HUES48 (cell line): ENCODE data around the gene CHMP1A.
"Not testable (repeated sequence)": the region's sequence is repeated elsewhere in the genome, so short reads cannot be mapped to it uniquely, and the experiment has no call there.

Experiments
- H3K27ac ChIP-seq: one replicate; pipeline ENCODE4 v1.7.0; 2013; ENCODE audit warnings: low read depth, low read length, inconsistent platforms
- H3K27me3 ChIP-seq: 2 replicates; pipeline ENCODE4 v1.6.1; 2013; ENCODE audit warnings: mild to moderate bottlenecking, low read length; ENCODE audit not compliant: control insufficient read depth, insufficient read depth
- H3K36me3 ChIP-seq: 2 replicates; pipeline ENCODE4 v1.6.1; 2013; ENCODE audit warnings: low read length; ENCODE audit not compliant: control insufficient read depth, insufficient read depth
- H3K4me1 ChIP-seq: 2 replicates; pipeline ENCODE4 v1.6.1; 2013; ENCODE audit warnings: mild to moderate bottlenecking, low read length; ENCODE audit not compliant: control insufficient read depth, insufficient read depth
- H3K4me3 ChIP-seq: 2 replicates; pipeline ENCODE4 v1.5.1; 2013; ENCODE audit warnings: mild to moderate bottlenecking, low read depth, low read length
- H3K9ac ChIP-seq: 2 replicates; pipeline ENCODE4 v1.6.1; 2013; ENCODE audit warnings: mild to moderate bottlenecking, low read depth, low read length, moderate library complexity
- H3K9me3 ChIP-seq: 2 replicates; pipeline ENCODE4 v1.6.1; 2013; ENCODE audit warnings: low read length; ENCODE audit not compliant: control insufficient read depth, insufficient read depth

The CHMP1A gene

DNA sequence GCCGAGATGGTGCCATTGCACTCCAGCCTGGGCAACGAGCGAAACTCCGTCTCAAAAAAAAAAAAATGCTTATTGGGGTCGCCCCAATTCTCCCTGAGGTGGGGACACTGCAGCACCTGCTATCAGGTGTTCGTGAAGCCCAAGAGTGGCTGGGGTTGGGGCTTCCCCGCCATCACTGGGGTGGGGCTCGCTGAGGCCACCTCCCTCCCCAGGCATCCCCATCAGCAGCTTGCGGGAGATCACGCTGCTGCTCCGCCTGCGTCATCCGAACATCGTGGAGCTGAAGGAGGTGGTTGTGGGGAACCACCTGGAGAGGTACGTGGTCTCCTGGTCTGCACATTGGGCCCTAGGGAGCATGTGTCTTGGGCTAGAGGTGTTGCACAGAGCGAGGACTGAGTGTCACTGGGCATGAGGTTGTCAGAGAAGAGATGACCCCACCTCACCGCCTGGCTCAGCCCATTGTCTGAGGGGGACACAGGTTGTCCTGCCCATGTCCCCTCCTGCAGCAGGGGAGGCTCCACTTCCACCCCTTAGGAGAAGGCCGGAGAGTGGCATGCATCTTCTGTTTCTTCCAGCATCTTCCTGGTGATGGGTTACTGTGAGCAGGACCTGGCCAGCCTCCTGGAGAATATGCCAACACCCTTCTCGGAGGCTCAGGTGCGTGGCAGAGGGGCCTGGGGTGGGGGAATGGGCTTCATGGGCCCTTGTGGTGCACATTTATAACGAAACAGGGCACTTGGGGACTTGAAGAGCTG is 33.9 kb upstream of the CHMP1A start:
- Histone ChIP-seq H3K4me1 (no peaks in the 10 kb centered on the region; the same call in 1 of the 2 replicates), H3K4me3 (no peak overlapping the region), H3K36me3 (peaks cover 61% of the 10 kb centered on the region), H3K9ac (no peak overlapping the region), H3K27ac (no peak overlapping the region), H3K27me3 (no peaks in the 10 kb centered on the region), H3K9me3 (no peaks in the 10 kb centered on the region)

- Histone ChIP-seq H3K27me3 (no peaks in the 10 kb centered on the region), H3K27ac (no peak overlapping the region), H3K4me1 (no peaks in the 10 kb centered on the region; the same call in 1 of the 2 replicates), H3K9ac (no peak overlapping the region), H3K9me3 (peaks cover 5% of the 10 kb centered on the region), H3K4me3 (no peak overlapping the region), H3K36me3 (peaks cover 51% of the 10 kb centered on the region)
Measured at GRCh38 chr16:89690392-89690901, 32.9 kb upstream of the CHMP1A start.

DNA sequence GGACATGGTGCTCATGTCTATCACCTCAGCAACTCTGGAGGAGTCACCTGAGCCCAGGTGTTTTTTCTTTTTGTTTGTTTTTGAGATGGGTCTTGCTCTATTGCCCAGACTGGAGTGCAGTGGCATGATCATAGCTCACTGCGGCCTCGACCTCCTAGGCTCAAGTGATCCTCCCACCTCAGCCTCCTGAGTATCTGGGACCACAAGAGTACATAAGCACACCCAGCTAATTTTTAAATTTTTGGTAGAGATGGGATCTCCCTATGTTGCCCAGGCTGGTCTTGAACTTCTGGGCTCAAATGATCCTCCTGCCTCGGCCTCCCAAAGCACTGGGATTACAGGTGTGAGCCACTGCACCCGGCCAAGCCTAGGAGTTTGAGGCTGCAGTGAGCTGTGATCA is 32.1 kb upstream of the CHMP1A start:
- H3K9ac ChIP-seq, H3K4me1 ChIP-seq, H3K27me3 ChIP-seq, H3K27ac ChIP-seq, H3K9me3 ChIP-seq, H3K4me3 ChIP-seq: not testable (repeated sequence)
- H3K36me3 ChIP-seq = peaks cover 45% of the 10 kb centered on the region

GRCh38 chr16:89689142-89689541 is 31.6 kb upstream of the CHMP1A start:
- Histone ChIP-seq H3K27me3 (no peaks in the 10 kb centered on the region), H3K27ac (no peak overlapping the region), H3K9ac (no peak overlapping the region), H3K36me3 (peaks cover 43% of the 10 kb centered on the region), H3K4me3 (no peak overlapping the region), H3K4me1 (no peaks in the 10 kb centered on the region; the same call in 1 of the 2 replicates), H3K9me3 (peaks cover 14% of the 10 kb centered on the region)

DNA sequence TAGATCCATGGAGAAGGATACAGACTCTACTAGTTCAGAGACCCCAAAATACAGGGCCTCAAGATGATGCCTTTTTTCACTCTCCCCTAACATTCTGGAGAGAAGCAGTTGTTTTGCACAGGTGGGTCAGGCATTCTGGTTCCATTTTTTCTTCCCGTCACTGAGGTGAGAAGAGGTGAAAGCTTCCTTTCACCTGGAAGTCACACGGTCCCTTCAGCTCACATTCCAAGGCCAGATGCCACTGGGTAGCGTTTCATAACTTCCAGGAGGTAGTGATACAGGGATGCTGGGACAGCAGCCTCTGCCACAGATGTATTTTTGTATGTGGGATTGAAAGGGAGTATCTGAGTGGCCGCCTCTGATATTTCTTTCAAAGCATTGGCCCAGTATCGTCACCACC is 30.9 kb upstream of the CHMP1A start:
- Histone ChIP-seq H3K27me3 (no peaks in the 10 kb centered on the region), H3K4me1 (no peaks in the 10 kb centered on the region; the same call in 1 of the 2 replicates), H3K9me3 (peaks cover 17% of the 10 kb centered on the region), H3K9ac (no peak overlapping the region), H3K27ac (no peak overlapping the region), H3K4me3 (no peak overlapping the region), H3K36me3 (peaks cover 35% of the 10 kb centered on the region)

DNA sequence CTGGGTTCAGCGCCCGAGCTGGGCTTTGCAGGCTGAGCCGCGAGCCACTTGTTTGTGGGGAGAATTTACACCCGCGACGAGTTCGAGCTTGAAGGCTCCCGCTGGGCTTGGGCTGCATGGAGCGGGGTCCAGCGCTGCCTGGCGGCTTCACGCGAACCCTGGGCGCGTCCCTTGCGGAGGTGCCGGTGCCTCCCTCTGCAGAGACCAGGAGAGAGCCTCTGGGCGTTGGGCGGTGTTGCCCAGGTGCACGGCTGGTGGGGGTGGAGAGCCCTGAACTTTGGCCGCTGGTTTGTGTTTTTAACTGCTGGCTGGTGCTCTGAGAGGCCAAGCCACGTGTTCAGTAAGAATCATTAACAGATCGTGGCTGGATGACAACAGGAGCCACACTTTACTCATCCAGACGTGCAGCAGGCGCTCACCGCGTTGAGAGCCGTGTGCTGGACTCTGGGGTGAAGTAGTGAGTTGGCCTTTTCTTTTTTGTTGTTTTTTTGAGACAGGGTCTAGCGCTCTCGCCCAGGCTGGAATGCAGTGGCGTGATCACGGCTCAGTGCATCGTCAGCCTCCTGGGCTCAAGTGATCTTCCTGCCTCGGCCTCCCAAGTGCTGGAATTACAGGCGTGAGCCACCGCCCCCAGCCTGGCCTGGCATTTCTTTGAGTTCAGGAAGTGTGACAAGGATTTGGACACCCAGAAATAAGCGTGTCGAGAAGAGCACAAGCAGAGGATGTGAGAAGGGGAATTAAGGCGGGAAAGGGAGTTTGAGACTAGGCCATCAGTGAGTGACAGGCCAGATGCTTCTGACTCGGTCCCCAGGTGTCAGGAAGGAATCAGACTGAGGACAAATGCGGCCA is 29.8 kb upstream of the CHMP1A start:
- Histone ChIP-seq H3K4me1 (no peaks in the 10 kb centered on the region; the same call in 1 of the 2 replicates), H3K4me3 (peak overlapping the region; percentile 71), H3K9ac (peak overlapping the region; percentile 68), H3K36me3 (peaks cover 31% of the 10 kb centered on the region), H3K27ac (peak overlapping the region; percentile 94), H3K9me3 (peaks cover 21% of the 10 kb centered on the region), H3K27me3 (no peaks in the 10 kb centered on the region)

GRCh38 chr16:89686520-89687091 is 29.1 kb upstream of the CHMP1A start, which contains the start of gene CDK10:
Gene CDK10, plus strand, starts transcription at chr16:89686689. Its CDS starts 22 bp downstream, at chr16:89686711.
- Histone ChIP-seq H3K27me3 (no peaks in the 10 kb centered on the region), H3K36me3 (peaks cover 24% of the 10 kb centered on the region)

DNA sequence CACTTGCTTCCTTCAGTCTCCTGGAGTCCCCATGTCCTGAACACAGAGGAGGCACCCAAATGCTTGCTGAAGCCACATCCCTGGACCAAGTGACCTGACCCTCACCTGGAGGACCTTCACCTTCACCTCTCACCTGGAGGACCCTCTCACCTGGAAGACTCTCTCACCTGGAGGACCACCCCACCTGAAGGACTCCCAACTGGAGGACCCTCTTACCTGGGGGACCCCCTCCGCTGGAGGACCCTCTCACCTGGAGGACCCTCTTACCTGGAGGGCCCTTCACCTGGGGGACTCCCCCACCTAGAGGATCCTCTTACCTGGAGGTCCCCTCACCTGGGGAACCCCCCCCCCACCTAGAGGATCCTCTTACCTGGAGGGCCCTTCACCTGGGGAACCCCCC is 28.4 kb upstream of the CHMP1A start:
- peaks cover 19% of the 10 kb centered on the region; the same call in 1 of the 2 replicates for H3K36me3 ChIP-seq
- no peak overlapping the region for H3K9ac ChIP-seq
- no peak overlapping the region for H3K4me3 ChIP-seq
- no peaks in the 10 kb centered on the region for H3K27me3 ChIP-seq
- H3K27ac ChIP-seq = no peak overlapping the region
- no peaks in the 10 kb centered on the region; the same call in 1 of the 2 replicates for H3K4me1 ChIP-seq
- peaks cover 29% of the 10 kb centered on the region for H3K9me3 ChIP-seq

More at GRCh38 chr16:89686520-89687091, 29.1 kb upstream of the CHMP1A start, which contains the start of gene CDK10:
- Histone ChIP-seq H3K9me3 (peaks cover 24% of the 10 kb centered on the region), H3K4me1 (no peaks in the 10 kb centered on the region; the same call in 1 of the 2 replicates), H3K4me3 (peak within 1 kb of the TSS; percentile 71), H3K27ac (peak within 1 kb of the TSS; percentile 94), H3K9ac (peak within 1 kb of the TSS; percentile 68)

- no peak overlapping the region for H3K27ac ChIP-seq
- no peak overlapping the region for H3K4me3 ChIP-seq
- no peaks in the 10 kb centered on the region for H3K27me3 ChIP-seq
- H3K9me3 ChIP-seq = peaks cover 28% of the 10 kb centered on the region
- no peaks in the 10 kb centered on the region for H3K4me1 ChIP-seq
- H3K9ac ChIP-seq = no peak overlapping the region
- H3K36me3 ChIP-seq = 0 out of 2 replicates have a peak, but pooled peaks cover 3% of the 10 kb centered on the region
Measured at GRCh38 chr16:89678258-89678657, 20.8 kb upstream of the CHMP1A start.

DNA sequence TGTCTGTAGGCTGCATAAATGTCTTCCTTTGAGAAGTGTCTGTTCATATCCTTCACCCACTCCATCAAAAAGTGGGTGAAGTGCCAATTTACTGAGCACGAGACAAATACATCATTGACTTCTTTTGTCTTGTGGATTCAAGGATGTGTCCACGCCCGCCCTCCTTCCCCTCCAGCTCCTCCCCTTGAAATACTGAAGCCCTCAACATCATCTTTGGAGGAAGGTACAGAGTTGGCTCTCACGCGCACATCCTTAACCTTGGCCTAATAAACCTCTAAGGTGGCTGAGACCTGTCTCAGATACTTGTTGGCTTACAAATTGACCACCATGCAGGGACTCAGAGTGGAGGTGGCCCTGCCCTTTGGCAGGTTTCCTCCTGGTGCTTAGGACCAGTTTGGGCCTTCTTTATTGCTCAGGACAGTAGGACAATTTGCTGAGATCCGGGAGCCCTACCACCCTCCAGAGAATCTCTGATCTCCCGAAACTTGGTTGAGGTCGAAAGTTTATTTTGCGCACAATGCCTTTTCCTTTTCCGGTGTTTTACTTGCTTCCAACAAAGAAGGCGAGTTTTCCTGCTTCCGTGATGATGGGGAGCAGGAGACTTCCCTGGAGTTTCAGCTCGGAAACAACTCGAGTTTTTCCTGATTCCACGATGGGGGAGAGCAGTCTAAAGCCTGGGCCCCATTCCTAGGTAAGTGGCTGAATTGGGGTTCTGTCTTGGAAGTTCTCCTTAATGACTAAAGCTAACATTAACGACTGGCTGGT is 14.9 kb upstream of the CHMP1A start:
- Histone ChIP-seq H3K9me3 (peaks cover 4% of the 10 kb centered on the region), H3K36me3 (no peaks in the 10 kb centered on the region), H3K27me3 (no peaks in the 10 kb centered on the region), H3K9ac (no peak overlapping the region), H3K4me1 (no peaks in the 10 kb centered on the region), H3K27ac (no peak overlapping the region), H3K4me3 (no peak overlapping the region)
